HEK293 (cell line): ENCODE data around the gene CHIT1.
"Not testable (repeated sequence)": the region's sequence is repeated elsewhere in the genome, so short reads cannot be mapped to it uniquely, and the experiment has no call there.

Experiments used
- CTCF ChIA-PET: fragments of 350-600 bp; formaldehyde crosslinking; extraction: SDS; loops from one replicate; lab custom pipeline; 2021; ENCODE audit warnings: antibody characterized with exemption; lab: Yijun Ruan, JAX
- POLR2A ChIA-PET: fragments of 300-600 bp; formaldehyde crosslinking; extraction: SDS; loops from one replicate; lab custom pipeline; 2020; ENCODE audit warnings: antibody characterized with exemption, inconsistent platforms; lab: Yijun Ruan, JAX
- H3K27ac ChIP-seq: fragments of 200-500 bp; sonication (Bioruptor generic); 2 replicates; pipeline ENCODE4 v1.5.1; 2014; ENCODE audit warnings: low read depth, low read length, control low read depth, inconsistent platforms; ENCODE audit errors: extremely low read depth
- H3K36me3 ChIP-seq, 2 experiments: fragments of 200-500 bp in 1 of 2; sonication (Bioruptor generic) in 1 of 2; 1 replicate in 1 of 2; 2 replicates in 1 of 2; pipeline ENCODE4 v1.5.1; 2014 to 2017; ENCODE audit warnings: inconsistent platforms in 2 of 2, low read length in 2 of 2; ENCODE audit not compliant: control insufficient read depth in 2 of 2, insufficient read depth in 1 of 2
- H3K4me1 ChIP-seq: fragments of 200-500 bp; sonication (Bioruptor generic); 2 replicates; pipeline ENCODE4 v1.5.1; 2014; ENCODE audit warnings: mild to moderate bottlenecking, low read length, inconsistent platforms; ENCODE audit not compliant: control insufficient read depth, insufficient read depth
- H3K4me3 ChIP-seq: 2 replicates; pipeline ENCODE4 v1.5.1; 2011; ENCODE audit warnings: low read depth, mild to moderate bottlenecking, control low read depth, low read length, moderate library complexity
- H3K9me3 ChIP-seq: fragments of 200-500 bp; sonication (Bioruptor generic); 2 replicates; pipeline ENCODE4 v1.5.1; 2014; ENCODE audit warnings: low read depth, low read length, inconsistent platforms; ENCODE audit not compliant: control insufficient read depth, insufficient read depth
- GLI2 ChIP-seq: fragments of 450-650 bp; formaldehyde crosslinking; IDR thresholded peaks from 2 replicates; pipeline ENCODE4; 2017; ENCODE audit warnings: missing biosample characterization, missing genetic modification characterization, low read depth, borderline replicate concordance
- ZFHX2 ChIP-seq: fragments of 450-650 bp; formaldehyde crosslinking; conservative IDR thresholded peaks from 2 replicates; pipeline ENCODE4 v1.5.1; 2016; ENCODE audit warnings: missing biosample characterization, missing genetic modification characterization
- ZNF146 ChIP-seq: fragments of 450-650 bp; formaldehyde crosslinking; IDR thresholded peaks from 2 replicates; pipeline ENCODE4 v1.5.1; 2016; ENCODE audit warnings: missing biosample characterization, missing genetic modification characterization
- ZNF169 ChIP-seq: fragments of 450-650 bp; formaldehyde crosslinking; IDR thresholded peaks from 2 replicates; pipeline ENCODE4 v1.5.1; 2016; ENCODE audit warnings: missing biosample characterization, missing genetic modification characterization
- ZNF223 ChIP-seq: fragments of 450-650 bp; formaldehyde crosslinking; IDR thresholded peaks from 2 replicates; pipeline ENCODE4 v1.5.1; 2016; ENCODE audit warnings: missing biosample characterization, missing genetic modification characterization
- ZNF239 ChIP-seq: fragments of 450-650 bp; formaldehyde crosslinking; IDR thresholded peaks from 2 replicates; pipeline ENCODE4 v1.5.1; 2016; ENCODE audit warnings: missing biosample characterization, missing genetic modification characterization
- ZNF280C ChIP-seq: fragments of 450-650 bp; formaldehyde crosslinking; IDR thresholded peaks from 2 replicates; pipeline ENCODE4 v1.5.1; 2016; ENCODE audit warnings: missing biosample characterization, missing genetic modification characterization
- ZNF341 ChIP-seq: fragments of 450-650 bp; formaldehyde crosslinking; IDR thresholded peaks from 2 replicates; pipeline ENCODE4; 2016; ENCODE audit warnings: low read depth, missing biosample characterization, missing genetic modification characterization
- ZNF391 ChIP-seq: fragments of 450-650 bp; formaldehyde crosslinking; IDR thresholded peaks from 2 replicates; pipeline ENCODE4 v1.5.1; 2016; ENCODE audit warnings: low read depth, missing biosample characterization, missing genetic modification characterization, borderline replicate concordance
- ZNF394 ChIP-seq: fragments of 450-650 bp; formaldehyde crosslinking; IDR thresholded peaks from 2 replicates; pipeline ENCODE4 v1.5.1; 2016; ENCODE audit warnings: missing biosample characterization, missing genetic modification characterization, mild to moderate bottlenecking, moderate library complexity, borderline replicate concordance
- ZNF510 ChIP-seq: fragments of 450-650 bp; formaldehyde crosslinking; IDR thresholded peaks from 2 replicates; pipeline ENCODE4 v1.5.1; 2018; ENCODE audit warnings: mild to moderate bottlenecking, missing genetic modification characterization, missing biosample characterization; ENCODE audit not compliant: insufficient replicate concordance
- ZNF677 ChIP-seq: fragments of 450-650 bp; IDR thresholded peaks from 2 replicates; pipeline ENCODE4 v1.5.0; 2018; ENCODE audit warnings: missing biosample characterization, mild to moderate bottlenecking, missing genetic modification characterization, moderate library complexity
- TF ChIP-seq, protein P1 (sequence below): fragments of 450-650 bp; formaldehyde crosslinking; IDR thresholded peaks from 2 replicates; pipeline ENCODE4 v1.5.1; 2016; ENCODE audit warnings: missing biosample characterization, missing genetic modification characterization
- TF ChIP-seq, protein P2 (sequence below): fragments of 450-650 bp; formaldehyde crosslinking; IDR thresholded peaks from 2 replicates; pipeline ENCODE4 v1.5.1; 2016; ENCODE audit warnings: missing biosample characterization, missing genetic modification characterization
- TF ChIP-seq, protein P3 (sequence below): fragments of 450-650 bp; formaldehyde crosslinking; IDR thresholded peaks from 2 replicates; pipeline ENCODE4 v1.5.1; 2016; ENCODE audit warnings: missing biosample characterization, missing genetic modification characterization
- TF ChIP-seq, protein P4 (sequence below): fragments of 450-650 bp; formaldehyde crosslinking; IDR thresholded peaks from 2 replicates; pipeline ENCODE4 v1.5.1; 2016; ENCODE audit warnings: missing biosample characterization, missing genetic modification characterization, low read depth

Gene CHIT1

GRCh38 chr1:203241708-203242107 is 12.2 kb upstream of the CHIT1 start:
- POLR2A ChIA-PET, H3K27ac ChIP-seq, H3K4me3 ChIP-seq, H3K36me3 ChIP-seq, H3K9me3 ChIP-seq, H3K4me1 ChIP-seq: not testable (repeated sequence)
- CTCF ChIA-PET: interaction anchor here (0.6 to 3.5 kb wide), 8 partner anchors 8 to 290 kb away, joined by 3 to 31 read pairs (median 4); no protein-coding TSS in a partner anchor
- peak; percentile 65 for TF ChIP-seq ZNF146 (tag by site-specific recombination)
- TF ChIP-seq, protein P1, sequence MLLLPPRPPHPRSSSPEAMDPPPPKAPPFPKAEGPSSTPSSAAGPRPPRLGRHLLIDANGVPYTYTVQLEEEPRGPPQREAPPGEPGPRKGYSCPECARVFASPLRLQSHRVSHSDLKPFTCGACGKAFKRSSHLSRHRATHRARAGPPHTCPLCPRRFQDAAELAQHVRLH (tag by site-specific recombination): peak; percentile 39; the same call in 1 of the 2 replicates

DNA sequence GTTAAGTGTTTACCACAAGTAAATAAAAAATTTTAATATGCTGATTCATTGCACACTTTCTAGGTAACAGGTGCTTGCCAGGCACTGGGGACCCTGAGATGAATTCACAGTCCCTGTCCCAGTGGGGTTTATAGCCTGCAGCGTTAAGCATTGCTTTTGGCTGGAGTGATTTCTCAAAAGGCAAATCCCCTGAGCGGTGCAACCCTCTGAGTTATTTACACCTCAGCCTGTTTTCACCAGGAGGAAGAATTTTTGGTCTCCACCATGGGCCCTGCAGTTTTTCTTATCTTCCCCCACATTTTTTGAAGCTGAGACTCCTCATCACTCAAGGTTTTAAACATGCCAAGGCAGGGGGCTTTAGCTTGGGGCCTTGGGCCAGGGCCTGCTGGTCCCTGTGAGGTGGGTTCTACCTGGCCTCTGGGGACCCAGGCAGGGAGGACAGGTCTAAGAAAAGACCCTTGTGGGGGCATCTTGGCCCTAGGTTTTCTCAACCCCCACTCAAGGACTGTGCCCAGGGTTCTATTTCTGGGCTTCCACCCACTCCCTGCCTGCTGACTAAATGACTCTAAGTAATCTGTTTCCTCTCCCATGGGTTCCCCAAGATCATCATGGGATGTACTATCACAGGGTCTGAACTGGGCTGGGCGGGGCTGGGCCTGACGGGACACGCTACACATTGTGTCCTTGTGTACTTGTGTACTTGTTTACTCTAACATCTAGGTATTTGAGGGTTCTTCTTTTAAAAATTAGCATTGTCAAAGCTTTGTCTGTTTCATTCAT is 10.2 kb upstream of the CHIT1 start:
- POLR2A ChIA-PET: no interaction called here
- TF ChIP-seq ZFHX2 (tag by site-specific recombination): peak; percentile 30
- TF ChIP-seq ZNF391 (tag by site-specific recombination): no peak
- CTCF ChIA-PET: interaction anchor here (0.6 to 1.9 kb wide), 5 partner anchors 23 to 214 kb away, joined by 3 to 8 read pairs (median 4); no protein-coding TSS in a partner anchor

GRCh38 chr1:203239081-203239480 is 9.6 kb upstream of the CHIT1 start:
- Histone ChIP-seq H3K27ac (no peak overlapping the region), H3K36me3 (no peaks in the 10 kb centered on the region), H3K9me3 (no peaks in the 10 kb centered on the region), H3K4me3 (no peak overlapping the region), H3K4me1 (no peaks in the 10 kb centered on the region)
- TF ChIP-seq, protein P2, sequence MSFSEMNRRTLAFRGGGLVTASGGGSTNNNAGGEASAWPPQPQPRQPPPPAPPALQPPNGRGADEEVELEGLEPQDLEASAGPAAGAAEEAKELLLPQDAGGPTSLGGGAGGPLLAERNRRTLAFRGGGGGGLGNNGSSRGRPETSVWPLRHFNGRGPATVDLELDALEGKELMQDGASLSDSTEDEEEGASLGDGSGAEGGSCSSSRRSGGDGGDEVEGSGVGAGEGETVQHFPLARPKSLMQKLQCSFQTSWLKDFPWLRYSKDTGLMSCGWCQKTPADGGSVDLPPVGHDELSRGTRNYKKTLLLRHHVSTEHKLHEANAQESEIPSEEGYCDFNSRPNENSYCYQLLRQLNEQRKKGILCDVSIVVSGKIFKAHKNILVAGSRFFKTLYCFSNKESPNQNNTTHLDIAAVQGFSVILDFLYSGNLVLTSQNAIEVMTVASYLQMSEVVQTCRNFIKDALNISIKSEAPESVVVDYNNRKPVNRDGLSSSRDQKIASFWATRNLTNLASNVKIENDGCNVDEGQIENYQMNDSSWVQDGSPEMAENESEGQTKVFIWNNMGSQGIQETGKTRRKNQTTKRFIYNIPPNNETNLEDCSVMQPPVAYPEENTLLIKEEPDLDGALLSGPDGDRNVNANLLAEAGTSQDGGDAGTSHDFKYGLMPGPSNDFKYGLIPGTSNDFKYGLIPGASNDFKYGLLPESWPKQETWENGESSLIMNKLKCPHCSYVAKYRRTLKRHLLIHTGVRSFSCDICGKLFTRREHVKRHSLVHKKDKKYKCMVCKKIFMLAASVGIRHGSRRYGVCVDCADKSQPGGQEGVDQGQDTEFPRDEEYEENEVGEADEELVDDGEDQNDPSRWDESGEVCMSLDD: no peak
- TF ChIP-seq, protein P3, sequence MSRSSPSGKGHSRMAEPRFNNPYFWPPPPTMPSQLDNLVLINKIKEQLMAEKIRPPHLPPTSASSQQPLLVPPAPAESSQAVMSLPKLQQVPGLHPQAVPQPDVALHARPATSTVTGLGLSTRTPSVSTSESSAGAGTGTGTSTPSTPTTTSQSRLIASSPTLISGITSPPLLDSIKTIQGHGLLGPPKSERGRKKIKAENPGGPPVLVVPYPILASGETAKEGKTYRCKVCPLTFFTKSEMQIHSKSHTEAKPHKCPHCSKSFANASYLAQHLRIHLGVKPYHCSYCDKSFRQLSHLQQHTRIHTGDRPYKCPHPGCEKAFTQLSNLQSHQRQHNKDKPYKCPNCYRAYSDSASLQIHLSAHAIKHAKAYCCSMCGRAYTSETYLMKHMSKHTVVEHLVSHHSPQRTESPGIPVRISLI (tag by site-specific recombination): no peak
- TF ChIP-seq ZNF677 (tag by site-specific recombination) (no peak), ZNF280C (tag by site-specific recombination) (no peak), ZNF239 (tag by site-specific recombination) (no peak), ZNF510 (tag by site-specific recombination) (no peak), ZNF169 (tag by site-specific recombination) (no peak), ZNF394 (tag by site-specific recombination) (no peak), ZNF223 (tag by site-specific recombination) (no peak), GLI2 (tag by site-specific recombination) (no peak), ZNF341 (no peak)
- TF ChIP-seq, protein P4, sequence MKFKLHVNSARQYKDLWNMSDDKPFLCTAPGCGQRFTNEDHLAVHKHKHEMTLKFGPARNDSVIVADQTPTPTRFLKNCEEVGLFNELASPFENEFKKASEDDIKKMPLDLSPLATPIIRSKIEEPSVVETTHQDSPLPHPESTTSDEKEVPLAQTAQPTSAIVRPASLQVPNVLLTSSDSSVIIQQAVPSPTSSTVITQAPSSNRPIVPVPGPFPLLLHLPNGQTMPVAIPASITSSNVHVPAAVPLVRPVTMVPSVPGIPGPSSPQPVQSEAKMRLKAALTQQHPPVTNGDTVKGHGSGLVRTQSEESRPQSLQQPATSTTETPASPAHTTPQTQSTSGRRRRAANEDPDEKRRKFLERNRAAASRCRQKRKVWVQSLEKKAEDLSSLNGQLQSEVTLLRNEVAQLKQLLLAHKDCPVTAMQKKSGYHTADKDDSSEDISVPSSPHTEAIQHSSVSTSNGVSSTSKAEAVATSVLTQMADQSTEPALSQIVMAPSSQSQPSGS (tag by site-specific recombination): no peak
- POLR2A ChIA-PET: no interaction called here
- CTCF ChIA-PET: interaction anchor here (0.6 to 1.9 kb wide), 4 partner anchors 23 to 214 kb away, joined by 3 to 8 read pairs (median 5); no protein-coding TSS in a partner anchor

More for the DNA sequence above, 10.2 kb upstream of the CHIT1 start:
- H3K4me3 ChIP-seq: no peak overlapping the region
- H3K27ac ChIP-seq: no peak overlapping the region
- H3K36me3 ChIP-seq: no peaks in the 10 kb centered on the region
- no peaks in the 10 kb centered on the region for H3K4me1 ChIP-seq
- no peaks in the 10 kb centered on the region for H3K9me3 ChIP-seq
